ENCODE results near the gene MLYCD. TPM values are rescaled to one million over a fixed set of nuclear protein-coding genes. Genes with fewer than 3 reads are reported as not detected.

MLYCD gene
- total RNA-seq, 6 donors from 2014 or later = 7.5 to 30.4 (median 11.3) TPM

DNA sequence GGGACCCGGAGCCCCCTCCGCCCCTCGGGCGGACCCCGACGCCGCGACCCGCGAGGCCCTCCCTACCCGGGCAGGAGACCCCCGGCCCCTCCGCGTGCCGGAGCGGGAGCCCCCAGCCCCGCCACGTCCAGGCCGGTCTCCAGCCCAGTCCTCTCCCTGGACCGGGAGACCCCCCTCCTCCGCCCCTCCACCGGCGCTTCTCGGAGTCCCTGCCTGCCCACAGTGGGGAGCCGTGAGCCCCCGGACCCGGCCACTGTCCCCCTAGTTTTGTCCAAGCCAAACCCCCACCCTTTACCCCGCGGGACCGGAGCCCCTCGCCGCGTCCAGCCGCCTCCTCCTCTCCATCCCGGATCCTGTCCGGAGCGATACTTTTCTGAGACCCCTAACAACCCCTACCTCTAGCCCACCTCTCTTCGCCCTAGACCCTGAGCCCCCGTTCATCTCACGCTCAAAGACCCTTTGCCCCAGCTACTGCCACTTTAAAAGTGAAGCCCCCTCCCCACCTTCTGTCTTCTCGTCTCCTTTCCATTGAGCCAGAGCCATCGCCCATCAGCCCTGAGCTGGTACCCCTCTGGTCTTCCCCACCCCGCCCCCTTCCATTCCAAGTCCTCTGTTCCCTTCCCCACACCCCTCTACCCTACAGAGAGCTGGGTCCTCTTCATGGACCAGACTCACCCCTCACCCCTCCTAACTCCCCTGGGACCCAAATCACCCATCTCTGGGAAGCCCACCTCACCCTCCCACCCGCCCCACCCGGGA is 70.2 kb downstream of the MLYCD start:
- ATAC-seq (ENCODE audit: low FRiP score in 2 of 2) = no peak
- TF ChIP-seq POLR2A (IDR thresholded peaks at IDR 0.05) (no peak), EP300 (IDR thresholded peaks at IDR 0.05) (no peak)
- peak overlapping the region in 1 of 4 donors; percentile 31 for H3K4me3 ChIP-seq
- H3K27ac ChIP-seq = no peak overlapping the region
- H3K4me1 ChIP-seq = peaks cover 0 to 12% (median 4%) of the 10 kb centered on the region in 4 donors
- H3K27me3 ChIP-seq = peaks cover 0 to 22% (median 14%) of the 10 kb centered on the region in 4 donors
- WGBS, 2 donors = 10 to 14% methylated on average over 17 to 23 of the region's 45 CpGs
- H3K36me3 ChIP-seq = peaks cover 0 to 23% (median 9%) of the 10 kb centered on the region in 4 donors
- no peak for DNase-seq
- H3K9me3 ChIP-seq = no peaks in the 10 kb centered on the region

DNA sequence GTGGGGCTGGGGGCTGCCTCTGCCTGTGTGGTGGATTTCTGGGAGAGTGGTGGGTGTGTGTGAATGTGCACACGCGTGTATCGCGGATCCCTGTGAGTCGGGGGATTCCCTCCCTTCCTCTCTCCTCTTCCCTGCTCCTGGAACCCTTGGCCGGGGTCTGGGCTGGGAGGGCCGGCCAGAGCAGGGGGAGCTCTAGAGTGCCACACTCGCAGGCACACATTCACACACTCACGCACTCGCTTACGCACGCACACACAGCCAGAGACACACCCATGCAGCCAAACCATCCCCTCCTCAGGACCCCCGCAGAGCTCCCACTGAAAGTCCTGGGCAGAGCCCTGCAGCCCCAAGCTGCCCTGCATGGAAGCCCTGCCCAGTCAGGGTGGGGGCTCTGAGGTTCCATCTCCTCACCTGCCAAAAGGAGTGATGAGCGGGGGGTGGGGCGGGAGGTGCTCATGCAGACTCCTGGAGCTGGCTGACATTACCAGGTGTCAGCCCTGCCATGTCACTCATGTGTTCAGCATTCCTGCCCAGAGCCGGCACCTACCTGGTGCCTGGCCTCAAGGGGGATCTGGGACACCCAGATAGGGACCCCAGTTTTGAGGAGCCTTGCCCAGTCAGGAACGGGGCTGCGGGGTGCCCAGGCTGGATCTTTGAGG is 71.0 kb downstream of the MLYCD start:
- ATAC-seq (ENCODE audit: low FRiP score in 2 of 2) = no peak
- no peaks in the 10 kb centered on the region for H3K9me3 ChIP-seq
- no peak overlapping the region for H3K4me3 ChIP-seq
- H3K27ac ChIP-seq = no peak overlapping the region
- DNase-seq = no peak
- peaks cover 0 to 22% (median 14%) of the 10 kb centered on the region in 4 donors for H3K27me3 ChIP-seq
- H3K4me1 ChIP-seq = peaks cover 0 to 12% (median 4%) of the 10 kb centered on the region in 4 donors
- TF ChIP-seq POLR2AphosphoS5 (IDR thresholded peaks at IDR 0.05) = no peak
- TF ChIP-seq POLR2A (IDR thresholded peaks at IDR 0.05) = no peak
- no peak for TF ChIP-seq EP300 (IDR thresholded peaks at IDR 0.05)
- TF ChIP-seq, protein P1, sequence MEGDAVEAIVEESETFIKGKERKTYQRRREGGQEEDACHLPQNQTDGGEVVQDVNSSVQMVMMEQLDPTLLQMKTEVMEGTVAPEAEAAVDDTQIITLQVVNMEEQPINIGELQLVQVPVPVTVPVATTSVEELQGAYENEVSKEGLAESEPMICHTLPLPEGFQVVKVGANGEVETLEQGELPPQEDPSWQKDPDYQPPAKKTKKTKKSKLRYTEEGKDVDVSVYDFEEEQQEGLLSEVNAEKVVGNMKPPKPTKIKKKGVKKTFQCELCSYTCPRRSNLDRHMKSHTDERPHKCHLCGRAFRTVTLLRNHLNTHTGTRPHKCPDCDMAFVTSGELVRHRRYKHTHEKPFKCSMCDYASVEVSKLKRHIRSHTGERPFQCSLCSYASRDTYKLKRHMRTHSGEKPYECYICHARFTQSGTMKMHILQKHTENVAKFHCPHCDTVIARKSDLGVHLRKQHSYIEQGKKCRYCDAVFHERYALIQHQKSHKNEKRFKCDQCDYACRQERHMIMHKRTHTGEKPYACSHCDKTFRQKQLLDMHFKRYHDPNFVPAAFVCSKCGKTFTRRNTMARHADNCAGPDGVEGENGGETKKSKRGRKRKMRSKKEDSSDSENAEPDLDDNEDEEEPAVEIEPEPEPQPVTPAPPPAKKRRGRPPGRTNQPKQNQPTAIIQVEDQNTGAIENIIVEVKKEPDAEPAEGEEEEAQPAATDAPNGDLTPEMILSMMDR (IDR thresholded peaks at IDR 0.05) = no peak
- whole genome bisulfite sequencing, 2 donors = 46 to 52% methylated on average over 11 to 17 of the region's 18 CpGs
- peaks cover 0 to 14% (median 9%) of the 10 kb centered on the region in 4 donors for H3K36me3 ChIP-seq

DNA sequence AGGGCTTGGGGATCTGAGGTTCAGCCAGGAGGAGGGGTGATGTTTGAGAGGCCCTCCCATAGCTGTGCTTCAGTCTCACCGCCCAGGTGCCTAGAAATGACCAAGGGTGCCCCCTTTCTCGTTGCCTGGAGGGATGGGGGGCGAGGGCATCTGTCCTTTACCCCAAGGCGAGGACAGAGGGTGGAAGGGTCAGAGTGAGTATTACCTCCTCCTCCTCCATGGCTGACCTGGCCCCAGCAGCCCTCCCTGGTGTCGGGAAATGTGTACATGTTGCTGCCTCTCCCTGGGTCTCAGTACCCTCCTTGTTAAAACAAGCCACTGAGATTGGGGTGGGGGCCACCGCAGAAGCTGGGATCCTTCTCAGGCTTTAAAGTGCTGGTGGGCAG is 71.5 kb downstream of the MLYCD start:
- Histone ChIP-seq H3K27ac (no peak overlapping the region), H3K27me3 (peaks cover 0 to 22% (median 14%) of the 10 kb centered on the region in 4 donors), H3K4me1 (peaks cover 0 to 12% (median 4%) of the 10 kb centered on the region in 4 donors), H3K4me3 (no peak overlapping the region), H3K9me3 (no peaks in the 10 kb centered on the region), H3K36me3 (peaks cover 0 to 9% (median 7%) of the 10 kb centered on the region in 4 donors)
- ATAC-seq (ENCODE audit: low FRiP score in 2 of 2) = no peak
- 79 to 85% methylated on average over 5 to 6 of the region's 6 CpGs for WGBS, 2 donors
- TF ChIP-seq, protein P1 (IDR thresholded peaks at IDR 0.05) = no peak
- TF ChIP-seq POLR2A (IDR thresholded peaks at IDR 0.05) = no peak
- no peak for TF ChIP-seq POLR2AphosphoS5 (IDR thresholded peaks at IDR 0.05)
- TF ChIP-seq EP300 (IDR thresholded peaks at IDR 0.05) = no peak
- no peak for DNase-seq

DNA sequence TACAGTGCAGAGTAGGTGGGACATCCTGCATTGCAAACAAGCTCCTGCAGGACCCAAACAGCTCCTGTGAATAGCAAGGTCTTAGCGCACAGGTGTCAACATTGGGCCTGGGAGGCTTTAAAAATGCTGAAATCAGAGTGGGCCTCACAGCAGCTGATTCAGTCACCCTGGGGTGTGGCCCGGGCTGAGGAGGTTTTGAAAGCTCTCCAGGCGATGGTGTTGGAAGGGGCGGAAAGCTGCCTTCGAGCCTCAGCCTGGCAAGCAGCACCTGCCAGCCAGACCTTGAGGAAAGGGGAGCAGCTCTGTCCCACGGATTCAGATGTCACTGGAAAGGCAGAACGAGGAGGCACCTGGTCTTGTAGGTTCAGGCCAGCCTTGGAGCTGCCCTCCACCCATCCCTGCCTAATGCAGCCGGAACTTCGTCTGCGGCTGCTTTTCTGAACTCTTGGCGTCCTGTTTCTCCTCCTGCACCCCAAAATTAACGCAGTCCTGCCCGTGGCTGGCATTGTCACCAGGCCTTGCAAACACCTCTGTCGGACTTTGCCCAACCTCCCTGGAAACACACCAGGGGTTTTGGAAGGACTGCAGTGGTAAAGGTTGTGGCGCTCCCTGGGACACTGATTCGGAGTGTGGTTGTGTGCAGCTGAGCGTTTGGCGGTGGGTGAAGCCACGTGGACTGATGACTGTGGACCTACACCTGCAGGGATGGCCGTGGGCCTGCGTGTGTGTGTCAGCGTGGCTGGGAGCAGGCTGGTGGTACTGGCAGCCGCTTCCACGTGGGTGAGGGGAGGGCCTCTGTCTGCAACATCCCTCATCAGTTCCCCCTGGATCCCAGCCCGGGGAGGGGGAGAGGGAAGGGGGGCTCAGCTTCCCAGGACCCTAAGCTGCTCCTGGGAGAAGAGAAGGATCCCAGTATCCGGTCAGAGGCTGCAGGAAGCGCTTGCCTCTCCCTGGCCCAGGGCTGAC is 72.5 kb downstream of the MLYCD start:
- H3K4me1 ChIP-seq = peaks cover 0 to 12% (median 4%) of the 10 kb centered on the region in 4 donors
- DNase-seq = no peak
- TF ChIP-seq, protein P1 (IDR thresholded peaks at IDR 0.05) = no peak
- TF ChIP-seq POLR2A (IDR thresholded peaks at IDR 0.05) (no peak), POLR2AphosphoS5 (IDR thresholded peaks at IDR 0.05) (no peak), EP300 (IDR thresholded peaks at IDR 0.05) (no peak)
- 72 to 81% methylated on average over 24 to 27 of the region's 27 CpGs for WGBS, 2 donors
- no peak overlapping the region for H3K27ac ChIP-seq
- H3K9me3 ChIP-seq = no peaks in the 10 kb centered on the region
- no peaks in the 10 kb centered on the region for H3K36me3 ChIP-seq
- H3K4me3 ChIP-seq = no peak overlapping the region
- no peak for ATAC-seq (ENCODE audit: low FRiP score in 2 of 2)
- H3K27me3 ChIP-seq = peaks cover 0 to 22% (median 14%) of the 10 kb centered on the region in 4 donors

Data from upper lobe of left lung (tissue), 6 donors.